ENCODE results near the gene RTF2. TPM values are rescaled to one million over a fixed set of nuclear protein-coding genes. Genes with fewer than 3 reads are reported as not detected.

RTF2 gene
- polyA plus RNA-seq, 1 donor (not counting 4 experiments of a cell fraction or from before 2014, with no cell fraction given): 63.4 TPM

DNA sequence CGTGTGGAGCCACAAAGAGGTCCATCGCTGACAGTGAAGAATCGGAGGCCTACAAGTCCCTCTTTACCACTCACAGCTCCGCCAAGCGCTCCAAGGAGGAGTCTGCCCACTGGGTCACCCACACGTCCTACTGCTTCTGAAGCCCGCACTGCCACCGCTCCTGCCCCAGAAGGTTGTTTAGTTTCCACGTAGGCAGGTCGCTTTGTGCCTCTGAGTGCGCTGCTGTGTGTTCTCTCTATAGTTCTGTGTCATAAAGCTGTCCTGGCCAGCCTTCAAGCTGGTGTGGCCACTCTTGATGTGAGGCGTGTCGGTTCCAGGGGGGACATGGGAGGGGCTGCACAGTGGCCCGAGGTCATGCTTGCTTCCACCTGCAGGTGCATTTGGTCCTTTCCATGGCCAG, 49.7 kb downstream of the RTF2 start:
- Histone ChIP-seq H3K9ac (ENCODE audit: control insufficient read depth, extremely low read depth, insufficient read depth, low read length) (no peak overlapping the region), H3K36me3 (ENCODE audit: control insufficient read depth in 2 of 2, extremely low read depth in 1 of 2, insufficient read depth in 2 of 2, low read length in 2 of 2) (peaks cover 0 to 19% of the 10 kb centered on the region in 2 experiments), H3K27ac (ENCODE audit: control insufficient read depth, insufficient read depth, low read length) (no peak overlapping the region), H3K9me3 (ENCODE audit: control insufficient read depth, low read depth, low read length) (no peaks in the 10 kb centered on the region), H3K4me2 (ENCODE audit: control insufficient read depth, extremely low read depth, insufficient read depth, low read depth, low read length) (no peak overlapping the region), H3K4me1 (ENCODE audit: control insufficient read depth, extremely low read depth, insufficient read depth, low read length) (no peaks in the 10 kb centered on the region), H3K27me3 (ENCODE audit: control insufficient read depth, extremely low read depth, insufficient read depth, low read length) (no peaks in the 10 kb centered on the region), H3K79me2 (ENCODE audit: control insufficient read depth, insufficient read depth, low read length) (no peaks in the 10 kb centered on the region), H4K20me1 (ENCODE audit: control insufficient read depth, extremely low read depth, insufficient read depth, low read length) (no peaks in the 10 kb centered on the region), H2AFZ (ENCODE audit: control insufficient read depth, low read length) (no peak overlapping the region), H3K4me3 (ENCODE audit: control insufficient read depth in 2 of 3, extremely low read depth in 1 of 3, insufficient read depth in 2 of 3, low read depth in 1 of 3, low read length in 3 of 3) (no peak overlapping the region), H3K9me1 (ENCODE audit: control insufficient read depth, extremely low read depth, insufficient read depth, low read length) (no peaks in the 10 kb centered on the region)
- FAIRE-seq (no peak), DNase-seq (ENCODE audit: low read depth, low spot score) (no peak)
- TF ChIP-seq CTCF (optimal IDR thresholded peaks at IDR 0.05 in 1 of 3, IDR thresholded peaks at IDR 0.05 in 1 of 3, conservative IDR thresholded peaks at IDR 0.05 in 1 of 3; ENCODE audit: extremely low read depth in 1 of 3, insufficient read depth in 2 of 3, low read length in 3 of 3) (no peak), EZH2 (IDR thresholded peaks at IDR 0.05; ENCODE audit: low read length) (no peak)
- dilution Hi-C loops (cut with MboI; ENCODE audit: extremely low pct_ligation_motif_present, low sequenced_read_pairs): no loop called here

DNA sequence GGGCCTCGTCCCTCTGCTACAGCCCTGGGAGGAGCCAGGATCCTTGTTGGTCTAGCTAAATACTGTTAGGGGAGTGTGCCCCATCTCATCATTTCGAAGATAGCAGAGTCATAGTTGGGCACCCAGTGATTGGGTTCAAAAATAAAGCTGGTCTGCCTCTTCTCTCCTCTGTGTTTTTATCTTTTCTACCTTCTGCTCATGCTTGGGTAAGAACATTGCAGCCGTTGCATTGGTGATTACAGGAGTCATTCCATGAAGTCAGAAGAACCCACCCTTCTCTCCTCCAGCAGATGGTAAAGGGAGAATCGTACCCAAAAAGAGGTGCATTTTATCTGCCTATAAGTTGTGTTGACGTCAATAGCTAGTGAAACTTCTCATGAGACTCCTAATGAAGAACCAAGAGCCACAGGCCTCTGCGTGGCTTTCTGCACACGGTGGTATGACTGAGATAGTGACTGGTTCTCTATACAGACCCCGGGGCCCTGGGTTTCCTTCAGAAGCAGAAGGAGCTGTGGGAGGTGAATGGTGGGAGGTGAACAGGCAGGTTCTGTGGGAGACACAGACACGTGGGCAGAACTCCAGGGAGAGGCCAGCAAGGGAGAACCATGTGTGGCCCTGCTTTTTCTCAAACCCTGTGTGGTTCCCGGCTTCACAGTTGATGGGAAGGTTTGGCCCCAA, 50.4 kb downstream of the RTF2 start:
- no peaks in the 10 kb centered on the region for H3K9me1 ChIP-seq (ENCODE audit: control insufficient read depth, extremely low read depth, insufficient read depth, low read length)
- no peak overlapping the region for H3K4me2 ChIP-seq (ENCODE audit: control insufficient read depth, extremely low read depth, insufficient read depth, low read depth, low read length)
- H3K79me2 ChIP-seq (ENCODE audit: control insufficient read depth, insufficient read depth, low read length): no peaks in the 10 kb centered on the region
- H3K4me3 ChIP-seq (ENCODE audit: control insufficient read depth in 2 of 3, extremely low read depth in 1 of 3, insufficient read depth in 2 of 3, low read depth in 1 of 3, low read length in 3 of 3): no peak overlapping the region
- peaks cover 0 to 17% of the 10 kb centered on the region in 2 experiments for H3K36me3 ChIP-seq (ENCODE audit: control insufficient read depth in 2 of 2, extremely low read depth in 1 of 2, insufficient read depth in 2 of 2, low read length in 2 of 2)
- H2AFZ ChIP-seq (ENCODE audit: control insufficient read depth, low read length): no peak overlapping the region
- dilution Hi-C loops (cut with MboI; ENCODE audit: extremely low pct_ligation_motif_present, low sequenced_read_pairs): no loop called here
- H4K20me1 ChIP-seq (ENCODE audit: control insufficient read depth, extremely low read depth, insufficient read depth, low read length): no peaks in the 10 kb centered on the region
- H3K9ac ChIP-seq (ENCODE audit: control insufficient read depth, extremely low read depth, insufficient read depth, low read length): no peak overlapping the region
- H3K27me3 ChIP-seq (ENCODE audit: control insufficient read depth, extremely low read depth, insufficient read depth, low read length): no peaks in the 10 kb centered on the region
- H3K27ac ChIP-seq (ENCODE audit: control insufficient read depth, insufficient read depth, low read length): no peak overlapping the region
- DNase-seq (ENCODE audit: low read depth, low spot score) (no peak), FAIRE-seq (no peak)
- H3K9me3 ChIP-seq (ENCODE audit: control insufficient read depth, low read depth, low read length): no peaks in the 10 kb centered on the region
- no peaks in the 10 kb centered on the region for H3K4me1 ChIP-seq (ENCODE audit: control insufficient read depth, extremely low read depth, insufficient read depth, low read length)
- TF ChIP-seq CTCF (optimal IDR thresholded peaks at IDR 0.05 in 1 of 3, IDR thresholded peaks at IDR 0.05 in 1 of 3, conservative IDR thresholded peaks at IDR 0.05 in 1 of 3; ENCODE audit: extremely low read depth in 1 of 3, insufficient read depth in 2 of 3, low read length in 3 of 3) (no peak), EZH2 (IDR thresholded peaks at IDR 0.05; ENCODE audit: low read length) (no peak)
